GM23248 (cell line): ENCODE measurements around the gene IFNG. TPM values are rescaled to one million over a fixed set of nuclear protein-coding genes. Genes with fewer than 3 reads are reported as not detected.

ENCODE experiments used
- DNase-seq: peaks from one replicate; pipeline ENCODE4 v3.0.0-alpha.2; 2015
- H2AFZ ChIP-seq: fragments of 200-600 bp; sonication (generic); 2 replicates; pipeline ENCODE4 v1.6.1; 2016; ENCODE audit warnings: antibody characterized with exemption
- H3F3A ChIP-seq: fragments of 200-600 bp; sonication (generic); 2 replicates; pipeline ENCODE4 v1.6.1; 2016; ENCODE audit warnings: mild to moderate bottlenecking, antibody characterized with exemption, mixed run types; ENCODE audit not compliant: insufficient read depth
- H3K27ac ChIP-seq: fragments of 200-600 bp; sonication (generic); 2 replicates; pipeline ENCODE4 v1.5.1; 2016; ENCODE audit warnings: mild to moderate bottlenecking
- H3K27me3 ChIP-seq: fragments of 200-600 bp; sonication (generic); replicated peaks from 2 replicates; pipeline ENCODE4 v1.6.1; 2016; ENCODE audit warnings: mild to moderate bottlenecking; ENCODE audit not compliant: insufficient read depth
- H3K36me3 ChIP-seq: fragments of 200-600 bp; sonication (generic); 2 replicates; pipeline ENCODE4 v1.6.1; 2016; ENCODE audit warnings: low read depth, mild to moderate bottlenecking
- H3K4me1 ChIP-seq: fragments of 200-600 bp; sonication (generic); 2 replicates; pipeline ENCODE4 v1.6.1; 2016; ENCODE audit warnings: mild to moderate bottlenecking; ENCODE audit not compliant: insufficient read depth
- H3K4me2 ChIP-seq: fragments of 200-600 bp; sonication (generic); one replicate; pipeline ENCODE4 v1.6.1; 2016; ENCODE audit warnings: mild to moderate bottlenecking; ENCODE audit not compliant: unreplicated experiment
- H3K4me3 ChIP-seq: fragments of 200-600 bp; sonication (generic); 2 replicates; pipeline ENCODE4 v1.5.1; 2016; ENCODE audit warnings: mild to moderate bottlenecking
- H3K79me2 ChIP-seq: fragments of 200-600 bp; sonication (generic); 2 replicates; pipeline ENCODE4 v1.6.1; 2016; ENCODE audit warnings: mild to moderate bottlenecking; ENCODE audit not compliant: insufficient read depth
- H3K9ac ChIP-seq: fragments of 200-600 bp; sonication (generic); 2 replicates; pipeline ENCODE4 v1.6.1; 2016; ENCODE audit warnings: mild to moderate bottlenecking
- H3K9me2 ChIP-seq: fragments of 200-600 bp; sonication (generic); 2 replicates; pipeline ENCODE4 v1.6.1; 2016; ENCODE audit warnings: mixed run types, mild to moderate bottlenecking, moderate library complexity; ENCODE audit not compliant: insufficient read depth
- H3K9me3 ChIP-seq: fragments of 200-600 bp; sonication (generic); one replicate; pipeline ENCODE4 v1.6.1; 2017; ENCODE audit warnings: low read depth
- H4K20me1 ChIP-seq: fragments of 200-600 bp; sonication (generic); 2 replicates; pipeline ENCODE4 v1.6.0; 2016; ENCODE audit not compliant: insufficient read depth
- EZH2 ChIP-seq: fragments of 200-600 bp; sonication (generic); IDR thresholded peaks from 2 replicates; pipeline ENCODE4 v1.6.1; 2018; ENCODE audit warnings: antibody characterized with exemption, mild to moderate bottlenecking; ENCODE audit not compliant: insufficient read depth, poor library complexity, severe bottlenecking
- EZH2phosphoT487 ChIP-seq: fragments of 200-600 bp; sonication (generic); IDR thresholded peaks from 2 replicates; pipeline ENCODE4 v1.6.1; 2018; ENCODE audit warnings: antibody characterized with exemption, moderate library complexity, mild to moderate bottlenecking, low read depth; ENCODE audit not compliant: insufficient read depth
- WGBS, 2 experiments: methylation state at CpG; one replicate each; pipeline ENCODE4 v1.1.6; 2015 to 2017; ENCODE audit warnings: low lambda C conversion rate in 2 of 2, low coverage in 1 of 2; ENCODE audit errors: missing lambda C conversion rate in 2 of 2; 5-methylcytosine and 5-hydroxymethylcytosine counted together
- in situ Hi-C: fragments of 300-500 bp; cut with MboI; formaldehyde crosslinking; loops from 2 replicates; pipeline ENCODE4 v1.15.0; 2020
- polyA plus RNA-seq: library from polyadenylated mRNA; unstranded; fragments of >200 nt; fragmentation: Nextera tagmentation; extraction: Ambion mirVana; gene quantifications from 2 replicates; pipeline ENCODE4 v1.2.1, GENCODE V29; 2016
- total RNA-seq: library from RNA; depleted of rRNA; stranded (reverse); fragments of >200 nt; shearing (Covaris generic); gene quantifications from 2 replicates; pipeline ENCODE4 v1.2.3, GENCODE V29; 2014

The IFNG gene
- total and polyA plus RNA-seq, 2 experiments from 2014 or later = not detected

GRCh38 chr12:68200854-68201253 lies 41.3 kb upstream of the IFNG start:
- no peak for DNase-seq
- Histone ChIP-seq H3K79me2 (no peaks in the 10 kb centered on the region), H4K20me1 (no peaks in the 10 kb centered on the region), H3F3A (no peaks in the 10 kb centered on the region), H3K9me3 (no peaks in the 10 kb centered on the region), H3K4me1 (no peaks in the 10 kb centered on the region), H3K27ac (no peak overlapping the region), H3K4me2 (no peak overlapping the region), H3K9ac (no peak overlapping the region), H3K27me3 (peaks cover 62% of the 10 kb centered on the region), H3K9me2 (no peaks in the 10 kb centered on the region), H3K4me3 (no peak overlapping the region), H3K36me3 (no peaks in the 10 kb centered on the region), H2AFZ (no peak overlapping the region)
- WGBS, 2 experiments = 38 to 44% methylated on average over 2 of the region's 2 CpGs
- TF ChIP-seq EZH2phosphoT487 = no peak
- TF ChIP-seq EZH2 = no peak
- in situ Hi-C loops = no loop called here

- WGBS, 2 experiments = 60 to 74% methylated on average over 1 of the region's 1 CpG
- H3K4me2 ChIP-seq = no peak overlapping the region
- H3K4me3 ChIP-seq = no peak overlapping the region
- no peak overlapping the region for H3K27ac ChIP-seq
- TF ChIP-seq EZH2phosphoT487 (no peak), EZH2 (no peak)
- no peaks in the 10 kb centered on the region for H3K36me3 ChIP-seq
- H3K27me3 ChIP-seq = peaks cover 63% of the 10 kb centered on the region
- no peaks in the 10 kb centered on the region for H3K79me2 ChIP-seq
- no peak overlapping the region for H3K9ac ChIP-seq
- in situ Hi-C loops = no loop called here
- peaks cover 7% of the 10 kb centered on the region; the same call in 1 of the 2 replicates for H3K9me2 ChIP-seq
- no peaks in the 10 kb centered on the region for H3F3A ChIP-seq
- no peaks in the 10 kb centered on the region for H4K20me1 ChIP-seq
- DNase-seq = no peak
- H2AFZ ChIP-seq = no peak overlapping the region
- H3K9me3 ChIP-seq = no peaks in the 10 kb centered on the region
- no peaks in the 10 kb centered on the region for H3K4me1 ChIP-seq
Measured at GRCh38 chr12:68199127-68199526, 39.6 kb upstream of the IFNG start.

GRCh38 chr12:68198507-68199086 lies 39.1 kb upstream of the IFNG start:
- Histone ChIP-seq H3K36me3 (no peaks in the 10 kb centered on the region), H3K4me2 (no peak overlapping the region), H4K20me1 (no peaks in the 10 kb centered on the region), H3K4me3 (no peak overlapping the region), H3K79me2 (no peaks in the 10 kb centered on the region), H3K4me1 (no peaks in the 10 kb centered on the region), H3K27me3 (peaks cover 65% of the 10 kb centered on the region), H3K27ac (no peak overlapping the region), H2AFZ (no peak overlapping the region), H3K9ac (no peak overlapping the region), H3K9me3 (no peaks in the 10 kb centered on the region), H3F3A (no peaks in the 10 kb centered on the region), H3K9me2 (peaks cover 7% of the 10 kb centered on the region; the same call in 1 of the 2 replicates)
- no peak for DNase-seq
- in situ Hi-C loops = no loop called here
- TF ChIP-seq EZH2 (no peak), EZH2phosphoT487 (no peak)
- 48 to 52% methylated on average over 12 of the region's 12 CpGs for WGBS, 2 experiments

- peaks cover 80% of the 10 kb centered on the region for H3K27me3 ChIP-seq
- in situ Hi-C loops = no loop called here
- no peaks in the 10 kb centered on the region for H3K36me3 ChIP-seq
- TF ChIP-seq EZH2phosphoT487 = no peak
- no peak for TF ChIP-seq EZH2
- peaks cover 4% of the 10 kb centered on the region; the same call in 1 of the 2 replicates for H3K9me2 ChIP-seq
- no peak overlapping the region for H3K4me2 ChIP-seq
- 0 out of 2 replicates have a peak, but pooled peaks cover 3% of the 10 kb centered on the region for H3K4me1 ChIP-seq
- no peak overlapping the region for H2AFZ ChIP-seq
- no peaks in the 10 kb centered on the region for H4K20me1 ChIP-seq
- H3K4me3 ChIP-seq = no peak overlapping the region
- DNase-seq = no peak
- H3K27ac ChIP-seq = no peak overlapping the region
- no peak overlapping the region for H3K9ac ChIP-seq
- H3K9me3 ChIP-seq = no peaks in the 10 kb centered on the region
- H3K79me2 ChIP-seq = no peaks in the 10 kb centered on the region
- 0 out of 2 replicates have a peak, but pooled peaks cover 7% of the 10 kb centered on the region for H3F3A ChIP-seq
Measured at GRCh38 chr12:68190301-68190700, 30.8 kb upstream of the IFNG start.
